Brain pericyte (primary cell): ENCODE measurements around the gene HPCAL1.

Experiments used
- DNase-seq: peaks from one replicate; pipeline ENCODE4 v3.0.0-alpha.2; 2012; ENCODE audit warnings: low read depth, low spot score

Gene HPCAL1

GRCh38 chr2:10323535-10323934, 20.8 kb downstream of the HPCAL1 start:
- no peak for DNase-seq

- DNase-seq, result no peak
Observed at GRCh38 chr2:10324095-10324832, 21.6 kb downstream of the HPCAL1 start.

- DNase-seq, result no peak
Observed at GRCh38 chr2:10325278-10326145, 22.8 kb downstream of the HPCAL1 start.

- DNase-seq, result no peak
Observed at GRCh38 chr2:10326151-10326616, 23.5 kb downstream of the HPCAL1 start.

- DNase-seq, result no peak
Observed at GRCh38 chr2:10326707-10327594, 24.2 kb downstream of the HPCAL1 start.

- DNase-seq, result no peak
Observed at GRCh38 chr2:10327896-10328669, 25.4 kb downstream of the HPCAL1 start.

- DNase-seq, result no peak
Observed at GRCh38 chr2:10328670-10329579, 26.2 kb downstream of the HPCAL1 start.

- no peak for DNase-seq
Observed at GRCh38 chr2:10329580-10329879, 26.8 kb downstream of the HPCAL1 start.

- no peak for DNase-seq
Observed at GRCh38 chr2:10329880-10330699, 27.4 kb downstream of the HPCAL1 start.

- DNase-seq, result no peak
Observed at GRCh38 chr2:10330700-10331026, 28.0 kb downstream of the HPCAL1 start.

- DNase-seq, result no peak
Observed at GRCh38 chr2:10331027-10331701, 28.5 kb downstream of the HPCAL1 start.

GRCh38 chr2:10331702-10332401, 29.1 kb downstream of the HPCAL1 start:
- DNase-seq, result no peak

- peak; percentile 53 for DNase-seq
Observed at GRCh38 chr2:10332402-10333246, 29.9 kb downstream of the HPCAL1 start.

GRCh38 chr2:10333247-10333613, 30.5 kb downstream of the HPCAL1 start:
- no peak for DNase-seq

GRCh38 chr2:10333966-10334365, 31.3 kb downstream of the HPCAL1 start:
- DNase-seq, result no peak

- DNase-seq, result no peak
Observed at GRCh38 chr2:10335046-10335840, 32.5 kb downstream of the HPCAL1 start.
